ENCODE measurements around the gene MBL2.

MBL2 gene

DNA sequence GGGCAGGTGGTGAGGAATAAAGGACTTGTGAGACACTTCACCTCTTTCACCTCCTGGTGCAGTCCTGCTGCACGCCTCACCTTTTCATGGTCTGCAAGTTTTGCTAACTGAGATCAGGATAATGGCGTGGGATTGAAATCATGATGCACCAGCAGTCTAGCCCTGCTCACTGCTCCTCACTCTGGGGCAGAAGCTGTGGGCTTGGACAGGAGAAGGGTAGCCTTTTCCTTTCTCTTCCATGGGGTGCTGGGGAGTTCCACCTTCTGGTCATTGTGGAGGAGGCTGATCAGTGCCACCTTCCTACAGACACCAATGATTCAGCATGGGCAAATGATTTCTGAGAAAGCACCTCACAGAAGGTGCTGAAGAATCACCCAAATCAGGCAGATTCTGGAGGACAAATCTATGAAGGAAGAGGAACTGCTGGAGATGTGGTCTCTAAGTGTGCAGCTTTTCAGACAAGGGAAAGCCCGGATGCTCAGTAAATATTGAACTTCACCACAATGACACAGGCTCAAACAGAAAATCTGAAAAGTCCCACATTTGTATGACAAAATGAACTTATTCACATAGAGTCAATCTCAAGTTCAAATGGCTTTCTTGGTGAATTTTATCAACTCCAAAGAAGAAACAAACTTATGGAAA, 19.7 kb downstream of the MBL2 start:
- H3K4me3 ChIP-seq: no peak overlapping the region
- H3K27ac ChIP-seq: no peak overlapping the region
- H3K9ac ChIP-seq (ENCODE audit: insufficient read length): no peak overlapping the region
- TF ChIP-seq POLR2AphosphoS5 (IDR thresholded peaks at IDR 0.05; ENCODE audit: borderline replicate concordance, low read depth, low read length): no peak
- TF ChIP-seq EZH2 (IDR thresholded peaks at IDR 0.05): no peak
- no peak for TF ChIP-seq FOXP2 (optimal IDR thresholded peaks at IDR 0.05; ENCODE audit: control extremely low read depth, extremely low read length, insufficient read depth)
- no peak for DNase-seq (ENCODE audit: low read depth, low spot score)
- H3K9me3 ChIP-seq (ENCODE audit: low read depth, low read length): no peaks in the 10 kb centered on the region
- H3K36me3 ChIP-seq (ENCODE audit: insufficient read depth, low read length): no peaks in the 10 kb centered on the region

- Histone ChIP-seq H3K4me3 (no peak overlapping the region), H3K9me3 (ENCODE audit: low read depth, low read length) (no peaks in the 10 kb centered on the region), H3K27ac (no peak overlapping the region), H3K9ac (ENCODE audit: insufficient read length) (no peak overlapping the region), H3K36me3 (ENCODE audit: insufficient read depth, low read length) (no peaks in the 10 kb centered on the region)
- TF ChIP-seq EZH2 (IDR thresholded peaks at IDR 0.05) (no peak), POLR2AphosphoS5 (IDR thresholded peaks at IDR 0.05; ENCODE audit: borderline replicate concordance, low read depth, low read length) (no peak), FOXP2 (optimal IDR thresholded peaks at IDR 0.05; ENCODE audit: control extremely low read depth, extremely low read length, insufficient read depth) (no peak)
- DNase-seq (ENCODE audit: low read depth, low spot score): no peak
Measured at GRCh38 chr10:52752261-52752660, 20.3 kb downstream of the MBL2 start.

DNA sequence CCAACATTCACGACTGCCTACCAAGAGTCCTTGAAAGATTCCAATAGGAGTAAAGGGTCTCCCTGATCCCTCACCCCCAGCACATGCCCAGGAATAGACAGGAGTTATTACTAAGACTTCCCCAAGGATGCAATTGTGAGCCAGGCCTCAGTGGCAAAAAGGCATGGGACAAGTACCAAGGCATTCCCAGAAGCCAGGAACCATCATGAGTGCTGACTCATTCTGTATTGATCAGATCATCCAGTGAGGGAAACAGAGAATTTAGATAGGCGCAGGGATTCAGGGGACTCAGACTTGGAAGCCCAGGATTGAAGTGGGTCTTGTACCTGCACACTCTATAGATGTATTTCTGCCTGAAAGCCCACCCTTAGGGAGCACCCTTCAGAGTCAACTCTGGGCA, 21.2 kb downstream of the MBL2 start:
- H3K9ac ChIP-seq (ENCODE audit: insufficient read length): no peak overlapping the region
- DNase-seq (ENCODE audit: low read depth, low spot score): no peak
- no peak overlapping the region for H3K27ac ChIP-seq
- no peak overlapping the region for H3K4me3 ChIP-seq
- TF ChIP-seq EZH2 (IDR thresholded peaks at IDR 0.05) (no peak), POLR2AphosphoS5 (IDR thresholded peaks at IDR 0.05; ENCODE audit: borderline replicate concordance, low read depth, low read length) (no peak), FOXP2 (optimal IDR thresholded peaks at IDR 0.05; ENCODE audit: control extremely low read depth, extremely low read length, insufficient read depth) (no peak)
- H3K36me3 ChIP-seq (ENCODE audit: insufficient read depth, low read length): no peaks in the 10 kb centered on the region
- no peaks in the 10 kb centered on the region for H3K9me3 ChIP-seq (ENCODE audit: low read depth, low read length)

GRCh38 chr10:52750629-52751028, 22.0 kb downstream of the MBL2 start:
- no peaks in the 10 kb centered on the region for H3K36me3 ChIP-seq (ENCODE audit: insufficient read depth, low read length)
- no peak for DNase-seq (ENCODE audit: low read depth, low spot score)
- no peak overlapping the region for H3K9ac ChIP-seq (ENCODE audit: insufficient read length)
- TF ChIP-seq POLR2AphosphoS5 (IDR thresholded peaks at IDR 0.05; ENCODE audit: borderline replicate concordance, low read depth, low read length) (no peak), FOXP2 (optimal IDR thresholded peaks at IDR 0.05; ENCODE audit: control extremely low read depth, extremely low read length, insufficient read depth) (no peak), EZH2 (IDR thresholded peaks at IDR 0.05) (no peak)
- no peak overlapping the region for H3K4me3 ChIP-seq
- no peaks in the 10 kb centered on the region for H3K9me3 ChIP-seq (ENCODE audit: low read depth, low read length)
- no peak overlapping the region for H3K27ac ChIP-seq

- Histone ChIP-seq H3K4me3 (no peak overlapping the region), H3K27ac (no peak overlapping the region), H3K9ac (ENCODE audit: insufficient read length) (no peak overlapping the region), H3K36me3 (ENCODE audit: insufficient read depth, low read length) (no peaks in the 10 kb centered on the region), H3K9me3 (ENCODE audit: low read depth, low read length) (no peaks in the 10 kb centered on the region)
- no peak for TF ChIP-seq EZH2 (IDR thresholded peaks at IDR 0.05)
- no peak for TF ChIP-seq FOXP2 (optimal IDR thresholded peaks at IDR 0.05; ENCODE audit: control extremely low read depth, extremely low read length, insufficient read depth)
- no peak for TF ChIP-seq POLR2AphosphoS5 (IDR thresholded peaks at IDR 0.05; ENCODE audit: borderline replicate concordance, low read depth, low read length)
- DNase-seq (ENCODE audit: low read depth, low spot score): no peak
Measured at GRCh38 chr10:52747694-52748093, 24.9 kb downstream of the MBL2 start.

DNA sequence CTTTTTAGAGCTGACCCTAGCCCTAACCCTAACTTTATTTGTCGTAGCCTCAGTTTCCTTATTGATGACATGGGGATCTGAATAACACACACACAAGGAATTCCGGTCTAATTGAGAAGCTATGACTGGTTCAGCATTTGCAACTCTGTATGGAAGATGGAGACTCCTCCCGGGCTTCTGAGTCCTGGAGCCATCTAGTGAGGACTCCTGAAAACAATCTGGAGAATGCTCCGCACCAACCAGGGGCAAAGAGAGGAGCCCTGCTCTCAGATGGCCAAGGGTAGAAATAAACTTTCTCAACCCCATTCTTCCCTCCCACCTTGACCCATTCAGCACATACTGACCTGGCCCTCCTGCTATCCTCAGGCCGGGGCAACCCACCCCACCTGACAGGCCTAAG, 26.4 kb downstream of the MBL2 start:
- Histone ChIP-seq H3K4me3 (no peak overlapping the region), H3K36me3 (ENCODE audit: insufficient read depth, low read length) (no peaks in the 10 kb centered on the region), H3K9me3 (ENCODE audit: low read depth, low read length) (no peaks in the 10 kb centered on the region), H3K27ac (no peak overlapping the region), H3K9ac (ENCODE audit: insufficient read length) (no peak overlapping the region)
- no peak for DNase-seq (ENCODE audit: low read depth, low spot score)
- TF ChIP-seq EZH2 (IDR thresholded peaks at IDR 0.05) (no peak), FOXP2 (optimal IDR thresholded peaks at IDR 0.05; ENCODE audit: control extremely low read depth, extremely low read length, insufficient read depth) (no peak), POLR2AphosphoS5 (IDR thresholded peaks at IDR 0.05; ENCODE audit: borderline replicate concordance, low read depth, low read length) (no peak)

DNA sequence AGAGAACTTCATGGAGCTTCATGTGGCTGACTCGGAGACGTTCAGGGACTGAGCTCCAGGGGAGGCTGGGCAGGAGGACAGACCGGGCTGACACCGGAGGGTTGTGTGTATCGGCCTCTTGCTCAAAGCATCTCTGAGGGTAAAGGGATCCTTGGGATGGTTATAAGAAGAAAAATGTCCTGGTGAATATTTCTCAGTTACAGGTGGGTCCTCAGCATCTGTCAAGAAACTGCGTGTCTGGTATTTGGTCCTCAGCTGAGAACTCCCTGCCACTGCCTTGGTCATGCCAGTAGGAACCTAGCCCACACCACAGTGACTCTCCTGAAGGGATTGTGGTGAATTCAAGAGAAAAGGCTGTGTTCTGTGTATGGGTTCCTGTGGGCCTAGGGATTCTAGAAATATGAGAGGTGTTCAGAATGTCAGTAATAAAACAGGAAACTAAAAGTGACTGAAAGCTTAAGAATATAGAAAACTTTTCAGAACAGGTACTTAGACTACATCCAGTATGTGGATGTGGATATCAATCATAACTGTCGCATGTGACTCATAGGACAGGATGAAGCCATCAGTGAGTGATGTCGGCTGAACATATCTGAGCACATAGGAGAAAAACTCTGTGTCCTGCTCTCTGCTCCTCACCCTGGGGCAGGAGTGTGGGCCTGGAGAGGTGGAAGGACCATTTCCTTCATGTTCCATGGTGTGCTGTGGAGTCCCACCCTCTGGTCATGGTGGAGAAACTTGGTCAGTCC, 28.4 kb downstream of the MBL2 start:
- Histone ChIP-seq H3K9ac (ENCODE audit: insufficient read length) (no peak overlapping the region), H3K27ac (no peak overlapping the region), H3K4me3 (no peak overlapping the region), H3K36me3 (ENCODE audit: insufficient read depth, low read length) (no peaks in the 10 kb centered on the region), H3K9me3 (ENCODE audit: low read depth, low read length) (no peaks in the 10 kb centered on the region)
- no peak for DNase-seq (ENCODE audit: low read depth, low spot score)
- TF ChIP-seq EZH2 (IDR thresholded peaks at IDR 0.05) (no peak), FOXP2 (optimal IDR thresholded peaks at IDR 0.05; ENCODE audit: control extremely low read depth, extremely low read length, insufficient read depth) (no peak), POLR2AphosphoS5 (IDR thresholded peaks at IDR 0.05; ENCODE audit: borderline replicate concordance, low read depth, low read length) (no peak)

GRCh38 chr10:52742731-52743130, 29.9 kb downstream of the MBL2 start:
- H3K27ac ChIP-seq: no peak overlapping the region
- no peak overlapping the region for H3K4me3 ChIP-seq
- H3K36me3 ChIP-seq (ENCODE audit: insufficient read depth, low read length): no peaks in the 10 kb centered on the region
- no peaks in the 10 kb centered on the region for H3K9me3 ChIP-seq (ENCODE audit: low read depth, low read length)
- TF ChIP-seq POLR2AphosphoS5 (IDR thresholded peaks at IDR 0.05; ENCODE audit: borderline replicate concordance, low read depth, low read length) (no peak), FOXP2 (optimal IDR thresholded peaks at IDR 0.05; ENCODE audit: control extremely low read depth, extremely low read length, insufficient read depth) (no peak), EZH2 (IDR thresholded peaks at IDR 0.05) (no peak)
- H3K9ac ChIP-seq (ENCODE audit: insufficient read length): no peak overlapping the region
- DNase-seq (ENCODE audit: low read depth, low spot score): no peak
